ENCODE data around the gene LDLRAD3. TPM values are rescaled to one million over a fixed set of nuclear protein-coding genes. Genes with fewer than 3 reads are reported as not detected.

LDLRAD3 gene
- total RNA-seq, 1 experiment from 2014 or later: 12.1 TPM

- Histone ChIP-seq H3K56ac (ENCODE audit: insufficient read length, low read depth, low read length) (no peak overlapping the region), H3K9ac (ENCODE audit: extremely low read depth, insufficient read length, low read length) (no peak overlapping the region), H2BK15ac (ENCODE audit: low read depth, low read length) (no peak overlapping the region), H3K4me1 (ENCODE audit: insufficient read depth, low read length) (peaks cover 15% of the 10 kb centered on the region), H2BK120ac (ENCODE audit: low read depth, low read length, poor library complexity, severe bottlenecking) (no peak overlapping the region), H3K23me2 (ENCODE audit: insufficient read length, low read depth, low read length, poor library complexity, severe bottlenecking) (no peaks in the 10 kb centered on the region), H3K23ac (ENCODE audit: insufficient read length, low read depth, low read length) (no peak overlapping the region), H3K79me1 (ENCODE audit: insufficient read depth, low read depth, low read length, poor library complexity, severe bottlenecking) (no peaks in the 10 kb centered on the region), H4K5ac (ENCODE audit: insufficient read length, low read depth, low read length) (no peak overlapping the region), H2AFZ (ENCODE audit: low read length) (no peak overlapping the region), H4K91ac (ENCODE audit: insufficient read length, low read depth, low read length) (no peak overlapping the region), H2BK20ac (ENCODE audit: low read depth, low read length, poor library complexity, severe bottlenecking) (no peak overlapping the region), H3K79me2 (ENCODE audit: insufficient read depth, low read length) (no peaks in the 10 kb centered on the region), H3K27me3 (ENCODE audit: insufficient read depth, low read length) (no peaks in the 10 kb centered on the region), H3K27ac (ENCODE audit: insufficient read length, low read depth, low read length) (no peak overlapping the region), H3K4ac (ENCODE audit: low read depth, low read length) (no peak overlapping the region), H3K18ac (ENCODE audit: insufficient read length, low read depth, low read length) (no peak overlapping the region), H4K20me1 (ENCODE audit: control insufficient read depth, insufficient read depth, insufficient read length) (no peaks in the 10 kb centered on the region), H2BK12ac (ENCODE audit: insufficient read length, low read depth, low read length) (no peak overlapping the region), H2AK5ac (ENCODE audit: insufficient read length, low read length) (no peak overlapping the region), H3K9me3 (ENCODE audit: control insufficient read depth, low read depth, low read length) (no peaks in the 10 kb centered on the region), H3T11ph (ENCODE audit: low read length) (no peak overlapping the region), H2BK5ac (ENCODE audit: insufficient read length, low read length) (no peak overlapping the region), H3K4me2 (ENCODE audit: insufficient read depth, insufficient read length, low read length) (no peak overlapping the region), H4K8ac (replicated peaks; ENCODE audit: insufficient read length, low read depth, low read length) (no peak overlapping the region), H3K14ac (ENCODE audit: insufficient read depth, low read length) (no peak overlapping the region)
- H3K4me1 Mint-ChIP-seq: peaks cover 31% of the 10 kb centered on the region in 2 experiments
- DNase-seq: no peak
- H3K9me3 Mint-ChIP-seq: peaks cover 0 to 5% of the 10 kb centered on the region in 2 experiments; a peak in 1 of 5 replicates
- no peak overlapping the region for H3K4me3 Mint-ChIP-seq
- no CpG with 5 or more reads among the region's 5 CpGs for WGBS (ENCODE audit: extremely low coverage, insufficient read length, low lambda C conversion rate)
- peaks cover 28 to 47% (median 42%) of the 10 kb centered on the region in 3 experiments for H3K36me3 Mint-ChIP-seq (ENCODE audit: insufficient read depth in 1 of 3, low read depth in 3 of 3)
- TF ChIP-seq CTCF (conservative IDR thresholded peaks at IDR 0.05): no peak
- peak overlapping the region in 1 of 3 experiments; percentile 75; a peak in 1 of 7 replicates for H3K27ac Mint-ChIP-seq
- no peaks in the 10 kb centered on the region for H3K27me3 Mint-ChIP-seq (ENCODE audit: low read depth)
Measured at GRCh38 chr11:36102868-36103267, 159.0 kb downstream of the LDLRAD3 start.
